PFSK-1 (cell line): ENCODE measurements around the gene CHRNA9.

Experiments used
- FOXP2 ChIP-seq: optimal IDR thresholded peaks from 2 replicates; pipeline ENCODE3; 2011; ENCODE audit warnings: borderline replicate concordance, control low read depth, inconsistent platforms; ENCODE audit not compliant: insufficient read depth; ENCODE audit errors: extremely low read length, extremely low read depth
- POLR2AphosphoS5 ChIP-seq: IDR thresholded peaks from 2 replicates; pipeline ENCODE4 v1.6.1; 2012; ENCODE audit warnings: low read depth, mild to moderate bottlenecking, control low read depth, low read length, moderate library complexity
- REST ChIP-seq, 2 experiments: IDR thresholded peaks; 2 replicates each; pipeline versions ENCODE4 v1.6.1 to v1.8.0; 2011 to 2012; ENCODE audit warnings: low read depth in 2 of 2, low read length in 2 of 2, control low read depth in 1 of 2, inconsistent platforms in 1 of 2, mild to moderate bottlenecking in 1 of 2, moderate library complexity in 1 of 2; ENCODE audit not compliant: insufficient read depth in 1 of 2
- SIN3A ChIP-seq: IDR thresholded peaks from 2 replicates; pipeline ENCODE4 v1.6.1; 2012; ENCODE audit warnings: mild to moderate bottlenecking, low read length, moderate library complexity, borderline replicate concordance; ENCODE audit not compliant: insufficient read depth
- TAF1 ChIP-seq: IDR thresholded peaks from 2 replicates; pipeline ENCODE4 v1.6.1; 2012; ENCODE audit warnings: low read length, control low read depth, borderline replicate concordance; ENCODE audit not compliant: insufficient read depth

GRCh38 chr4:40309250-40309774 lies 25.8 kb upstream of the CHRNA9 start:
- no peak for TF ChIP-seq POLR2AphosphoS5
- no peak for TF ChIP-seq TAF1
- TF ChIP-seq REST (IDR thresholded peaks at IDR 0.05; ENCODE audit: insufficient read depth in 1 of 2, low read depth in 2 of 2, low read length in 2 of 2), result no peak
- no peak for TF ChIP-seq FOXP2
- TF ChIP-seq SIN3A, result no peak
